ENCODE results near the gene DUS2. TPM values are rescaled to one million over a fixed set of nuclear protein-coding genes. Genes with fewer than 3 reads are reported as not detected.

DUS2 gene
- total RNA-seq, 1 experiment from 2014 or later, result 33.6 TPM

DNA sequence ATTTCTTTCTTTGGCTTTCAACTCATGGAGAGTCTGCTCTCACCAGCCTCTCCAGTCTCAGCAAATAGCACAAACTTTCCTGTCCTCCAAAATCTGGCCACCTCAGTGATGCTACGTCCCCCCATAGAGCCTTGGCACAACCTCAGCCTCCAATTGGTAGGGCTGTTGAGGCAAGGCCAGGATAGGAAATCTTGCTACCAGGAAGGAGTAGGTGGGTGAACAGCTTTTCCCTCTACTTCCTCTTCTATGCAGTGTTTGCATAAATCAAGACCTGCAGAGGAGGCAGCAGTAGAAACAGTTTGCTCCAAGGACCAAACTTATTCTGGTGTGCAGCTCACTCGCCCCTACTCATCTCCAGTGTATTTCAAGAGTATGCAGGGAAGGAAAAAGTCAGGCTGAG lies 23.1 kb upstream of the DUS2 start:
- H3K4me3 Mint-ChIP-seq (ENCODE audit: unreplicated experiment), result no peak overlapping the region
- no peaks in the 10 kb centered on the region for H3K4me1 ChIP-seq
- no peaks in the 10 kb centered on the region for H3K27me3 ChIP-seq (replicated peaks; ENCODE audit: control insufficient read depth, insufficient read depth, low read length)
- intact Hi-C loops (cut with micrococcal nuclease; ENCODE audit: unreplicated experiment), result no loop called here
- no peaks in the 10 kb centered on the region for H3K9me3 ChIP-seq
- H3K4me1 Mint-ChIP-seq (ENCODE audit: low read depth, unreplicated experiment), result no peaks in the 10 kb centered on the region
- H3K27me3 Mint-ChIP-seq (ENCODE audit: insufficient read depth, unreplicated experiment), result no peaks in the 10 kb centered on the region
- DNase-seq, result no peak
- H3K27ac Mint-ChIP-seq (ENCODE audit: unreplicated experiment), result no peak overlapping the region
- H3K9me3 Mint-ChIP-seq (ENCODE audit: unreplicated experiment), result no peaks in the 10 kb centered on the region
- TF ChIP-seq, protein P1, sequence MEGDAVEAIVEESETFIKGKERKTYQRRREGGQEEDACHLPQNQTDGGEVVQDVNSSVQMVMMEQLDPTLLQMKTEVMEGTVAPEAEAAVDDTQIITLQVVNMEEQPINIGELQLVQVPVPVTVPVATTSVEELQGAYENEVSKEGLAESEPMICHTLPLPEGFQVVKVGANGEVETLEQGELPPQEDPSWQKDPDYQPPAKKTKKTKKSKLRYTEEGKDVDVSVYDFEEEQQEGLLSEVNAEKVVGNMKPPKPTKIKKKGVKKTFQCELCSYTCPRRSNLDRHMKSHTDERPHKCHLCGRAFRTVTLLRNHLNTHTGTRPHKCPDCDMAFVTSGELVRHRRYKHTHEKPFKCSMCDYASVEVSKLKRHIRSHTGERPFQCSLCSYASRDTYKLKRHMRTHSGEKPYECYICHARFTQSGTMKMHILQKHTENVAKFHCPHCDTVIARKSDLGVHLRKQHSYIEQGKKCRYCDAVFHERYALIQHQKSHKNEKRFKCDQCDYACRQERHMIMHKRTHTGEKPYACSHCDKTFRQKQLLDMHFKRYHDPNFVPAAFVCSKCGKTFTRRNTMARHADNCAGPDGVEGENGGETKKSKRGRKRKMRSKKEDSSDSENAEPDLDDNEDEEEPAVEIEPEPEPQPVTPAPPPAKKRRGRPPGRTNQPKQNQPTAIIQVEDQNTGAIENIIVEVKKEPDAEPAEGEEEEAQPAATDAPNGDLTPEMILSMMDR (IDR thresholded peaks at IDR 0.05; ENCODE audit: insufficient read depth in 1 of 2, low read depth in 1 of 2, low read length in 1 of 2, severe bottlenecking in 1 of 2, unreplicated experiment in 1 of 2), result no peak
- H3K36me3 Mint-ChIP-seq (ENCODE audit: insufficient read depth, unreplicated experiment), result no peaks in the 10 kb centered on the region
- CTCF ChIA-PET, result interaction anchor here (0.7 kb wide), 1 partner anchor 10 kb away, joined by 3 read pairs; no protein-coding TSS in a partner anchor
- no TSS peak for BruUV-seq (replicated peaks)
- H3K36me3 ChIP-seq (ENCODE audit: control insufficient read depth, insufficient read depth, low read length), result no peaks in the 10 kb centered on the region
- POLR2A ChIA-PET, result no interaction called here
- no peak overlapping the region for H3K4me3 ChIP-seq (ENCODE audit: low read depth, low read length)

DNA sequence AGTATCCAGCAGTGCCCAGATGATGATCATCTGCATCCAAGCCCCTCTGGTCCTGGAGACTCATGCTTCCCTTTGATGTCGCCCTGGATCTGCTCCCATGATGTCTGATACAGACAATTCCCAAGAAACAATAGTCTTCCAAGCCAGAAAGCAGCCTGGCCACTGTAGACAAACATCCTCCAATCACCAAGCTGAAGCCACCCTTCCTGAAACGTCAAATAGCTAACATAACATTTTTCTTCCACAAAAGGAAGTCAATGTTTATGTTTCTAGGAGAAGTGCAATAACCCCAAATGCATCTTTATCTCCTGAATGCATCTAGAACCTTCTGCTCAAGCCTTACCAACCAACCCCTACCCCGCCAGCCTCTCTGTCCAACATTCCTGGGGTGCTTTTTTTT lies 22.6 kb upstream of the DUS2 start:
- TF ChIP-seq, protein P1 (IDR thresholded peaks at IDR 0.05; ENCODE audit: insufficient read depth in 1 of 2, low read depth in 1 of 2, low read length in 1 of 2, severe bottlenecking in 1 of 2, unreplicated experiment in 1 of 2), result no peak
- no peaks in the 10 kb centered on the region for H3K36me3 ChIP-seq (ENCODE audit: control insufficient read depth, insufficient read depth, low read length)
- BruUV-seq (replicated peaks), result no TSS peak
- Mint-ChIP-seq H3K4me1 (ENCODE audit: low read depth, unreplicated experiment) (no peaks in the 10 kb centered on the region), H3K9me3 (ENCODE audit: unreplicated experiment) (no peaks in the 10 kb centered on the region), H3K36me3 (ENCODE audit: insufficient read depth, unreplicated experiment) (no peaks in the 10 kb centered on the region), H3K27me3 (ENCODE audit: insufficient read depth, unreplicated experiment) (no peaks in the 10 kb centered on the region), H3K4me3 (ENCODE audit: unreplicated experiment) (no peak overlapping the region), H3K27ac (ENCODE audit: unreplicated experiment) (no peak overlapping the region)
- ChIA-PET CTCF (interaction anchor here (0.7 kb wide), 1 partner anchor 9 kb away, joined by 3 read pairs; no protein-coding TSS in a partner anchor), POLR2A (no interaction called here)
- H3K27me3 ChIP-seq (replicated peaks; ENCODE audit: control insufficient read depth, insufficient read depth, low read length), result no peaks in the 10 kb centered on the region
- H3K4me1 ChIP-seq, result no peaks in the 10 kb centered on the region
- no peak for DNase-seq
- H3K4me3 ChIP-seq (ENCODE audit: low read depth, low read length), result no peak overlapping the region
- intact Hi-C loops (cut with micrococcal nuclease; ENCODE audit: unreplicated experiment), result no loop called here
- no peaks in the 10 kb centered on the region for H3K9me3 ChIP-seq

DNA sequence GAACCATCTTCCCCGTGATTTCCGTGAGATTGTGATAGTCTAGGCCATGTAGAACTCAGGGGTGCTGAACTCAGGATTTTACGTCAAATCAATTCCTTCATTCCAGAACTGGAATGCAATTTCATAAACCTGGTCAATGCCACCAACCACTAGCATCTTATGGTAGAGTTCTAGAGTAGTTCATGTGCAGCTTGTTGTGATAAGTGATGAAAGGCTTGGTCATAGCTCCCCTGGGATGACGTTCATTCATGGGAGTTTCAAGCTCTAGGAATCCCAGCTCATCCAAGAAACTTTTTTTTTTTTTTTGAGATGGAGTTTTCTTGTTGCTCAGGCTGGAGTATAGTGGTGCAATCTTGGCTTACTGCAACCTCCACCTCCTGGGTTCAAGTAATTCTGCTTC lies 20.1 kb upstream of the DUS2 start:
- Mint-ChIP-seq H3K36me3 (ENCODE audit: insufficient read depth, unreplicated experiment) (no peaks in the 10 kb centered on the region), H3K4me3 (ENCODE audit: unreplicated experiment) (no peak overlapping the region), H3K27ac (ENCODE audit: unreplicated experiment) (no peak overlapping the region), H3K9me3 (ENCODE audit: unreplicated experiment) (no peaks in the 10 kb centered on the region), H3K4me1 (ENCODE audit: low read depth, unreplicated experiment) (no peaks in the 10 kb centered on the region), H3K27me3 (ENCODE audit: insufficient read depth, unreplicated experiment) (no peaks in the 10 kb centered on the region)
- Histone ChIP-seq H3K4me3 (ENCODE audit: low read depth, low read length) (no peak overlapping the region), H3K9me3 (no peaks in the 10 kb centered on the region), H3K4me1 (no peaks in the 10 kb centered on the region), H3K27me3 (replicated peaks; ENCODE audit: control insufficient read depth, insufficient read depth, low read length) (no peaks in the 10 kb centered on the region), H3K36me3 (ENCODE audit: control insufficient read depth, insufficient read depth, low read length) (no peaks in the 10 kb centered on the region)
- BruUV-seq (replicated peaks), result no TSS peak
- no peak for DNase-seq
- intact Hi-C loops (cut with micrococcal nuclease; ENCODE audit: unreplicated experiment), result no loop called here
- CTCF ChIA-PET, result interaction anchor here (0.6 kb wide), 1 partner anchor 231 kb away, joined by 3 read pairs; no protein-coding TSS in a partner anchor
- POLR2A ChIA-PET, result interaction anchor here (1.4 kb wide), 1 partner anchor 20 kb away, joined by 7 read pairs; the partner anchor contains the start of genes DDX28 and DUS2
- TF ChIP-seq, protein P1 (IDR thresholded peaks at IDR 0.05; ENCODE audit: insufficient read depth in 1 of 2, low read depth in 1 of 2, low read length in 1 of 2, severe bottlenecking in 1 of 2, unreplicated experiment in 1 of 2), result no peak

Measured in Caco-2 (cell line).